ENCODE results near the gene CR1.
"Not testable (repeated sequence)": the region's sequence is repeated elsewhere in the genome, so short reads cannot be mapped to it uniquely, and the experiment has no call there.

Gene CR1

GRCh38 chr1:207670997-207671396, 175.0 kb downstream of the CR1 start:
- no peak for DNase-seq (ENCODE audit: low read depth in 2 of 3, low spot score in 2 of 3)

- DNase-seq (ENCODE audit: low read depth in 2 of 3, low spot score in 2 of 3), result no peak
Measured at GRCh38 chr1:207672522-207673130, 176.7 kb downstream of the CR1 start.

DNA sequence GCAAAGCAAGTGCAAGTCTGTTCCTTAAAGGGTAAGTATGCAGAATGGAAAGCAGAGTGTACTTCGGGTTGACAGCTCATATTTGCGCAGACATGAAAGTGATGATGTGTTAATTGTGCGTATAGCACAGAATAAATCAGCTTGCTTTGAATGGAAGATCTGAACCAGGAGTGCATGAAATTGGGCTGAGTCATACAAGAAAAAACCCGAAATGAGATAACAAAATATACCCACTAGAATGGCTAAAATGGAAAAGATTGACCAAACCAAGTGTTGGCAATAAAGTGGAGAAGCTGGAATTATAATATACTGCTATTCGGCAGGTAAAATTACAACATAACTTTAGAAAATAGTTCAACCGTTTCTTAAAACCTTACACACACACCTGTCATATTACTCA, 177.4 kb downstream of the CR1 start:
- no peak for DNase-seq (ENCODE audit: low read depth in 2 of 3, low spot score in 2 of 3)

DNA sequence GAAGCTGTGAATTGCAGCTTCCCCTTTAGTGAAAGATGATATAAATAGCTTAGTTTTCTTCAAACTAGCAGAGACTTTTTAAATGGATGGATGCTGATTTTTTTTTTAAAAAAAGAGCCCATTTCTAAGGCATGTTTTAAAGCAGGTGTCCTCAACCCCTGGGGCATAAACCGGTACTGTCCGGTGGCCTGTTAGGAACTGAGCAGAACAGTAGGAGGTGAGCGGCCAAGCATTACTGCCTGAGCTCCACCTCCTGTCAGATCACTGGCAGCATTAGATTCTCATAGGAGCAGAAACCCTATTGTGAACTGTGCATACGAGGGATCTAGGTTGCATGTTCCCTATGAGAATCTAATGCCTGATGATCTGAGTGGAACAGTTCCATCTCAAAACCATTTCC, 180.2 kb downstream of the CR1 start:
- DNase-seq (ENCODE audit: low read depth in 2 of 3, low spot score in 2 of 3), result no peak

DNA sequence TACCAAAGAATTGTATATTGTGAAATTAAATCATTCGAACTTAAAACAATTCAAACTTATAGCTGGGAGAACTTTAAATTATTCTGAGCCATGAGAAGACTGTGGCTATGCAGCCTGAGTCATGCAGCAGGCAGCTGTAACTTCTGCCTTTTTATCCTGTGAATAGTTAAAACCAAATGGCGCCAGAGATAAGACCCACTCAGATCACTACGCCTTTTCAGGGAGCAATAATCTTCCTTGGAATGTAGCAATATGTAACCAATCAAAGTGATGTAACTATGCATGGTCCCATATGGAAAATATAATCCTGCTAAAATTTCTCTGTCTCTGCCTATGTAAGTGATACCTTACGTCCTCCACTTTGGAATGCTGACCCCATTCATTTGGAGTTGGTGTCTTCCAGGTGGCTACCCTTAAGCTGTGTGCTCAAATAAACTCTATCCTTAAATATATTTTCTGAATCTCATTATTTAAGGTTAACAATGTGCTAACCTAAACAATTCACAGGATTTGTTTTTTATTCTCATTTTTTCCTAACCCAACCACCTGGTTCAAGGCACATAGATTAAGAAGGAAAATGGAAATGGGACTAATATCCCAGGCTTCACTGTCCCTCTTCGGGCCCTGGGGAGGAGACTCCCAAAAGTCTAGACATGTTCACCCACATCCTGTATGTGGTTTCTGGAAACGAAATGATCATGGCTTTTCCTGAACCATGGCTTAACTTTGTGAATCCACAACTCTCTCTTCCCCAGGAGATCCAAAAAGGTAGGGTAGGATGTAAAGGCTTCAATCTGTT, 184.8 kb downstream of the CR1 start:
- not testable (repeated sequence) for DNase-seq (ENCODE audit: low read depth in 2 of 3, low spot score in 2 of 3)

DNA sequence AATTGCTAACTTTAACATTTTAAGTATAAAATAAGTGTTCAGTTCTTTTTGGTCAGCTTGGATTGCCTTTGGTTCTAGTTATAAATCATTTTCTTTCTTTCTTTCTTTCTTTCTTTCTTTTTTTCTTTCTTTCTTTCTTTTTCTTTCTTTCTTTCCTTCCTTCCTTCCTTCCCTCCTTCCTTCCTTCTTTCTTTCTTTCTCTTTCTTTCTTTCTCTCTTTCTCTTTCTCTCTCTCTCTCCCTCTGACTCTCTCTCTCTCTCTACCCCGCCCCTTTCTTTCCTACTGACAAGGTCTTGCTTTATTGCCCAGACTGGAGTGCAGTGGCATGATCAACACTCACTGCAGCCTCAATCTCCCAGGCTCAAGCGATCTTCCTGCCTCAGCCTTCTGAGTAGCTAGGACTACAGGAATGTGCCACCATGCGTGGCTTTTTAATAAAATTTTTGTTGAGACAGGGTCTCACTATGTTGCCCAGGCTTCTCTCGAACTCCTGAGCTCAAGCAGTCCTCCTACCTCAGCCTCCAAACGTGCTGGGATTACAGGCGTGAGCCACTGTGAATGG, 187.0 kb downstream of the CR1 start:
- not testable (repeated sequence) for DNase-seq (ENCODE audit: low read depth in 2 of 3, low spot score in 2 of 3)

GRCh38 chr1:207690551-207690950, 194.6 kb downstream of the CR1 start:
- DNase-seq (ENCODE audit: low read depth in 2 of 3, low spot score in 2 of 3), result not testable (repeated sequence)

GRCh38 chr1:207691010-207691409, 195.1 kb downstream of the CR1 start:
- no peak for DNase-seq (ENCODE audit: low read depth in 2 of 3, low spot score in 2 of 3)
